WTC11 (cell line): ENCODE results near the gene THBD. TPM values are rescaled to one million over a fixed set of nuclear protein-coding genes. Genes with fewer than 3 reads are reported as not detected.

Source experiments
- ATAC-seq: fragments of 200-7000 bp; cut with Tn5 transposase; 2 replicates; pipeline ENCODE4 v1.10.0; 2021; ENCODE audit warnings: mild to moderate bottlenecking, moderate library complexity
- CTCF ChIA-PET: fragments of 300-600 bp; sonication (Branson Sonifier 250); formaldehyde crosslinking; loops from one replicate; lab custom pipeline; 2021; ENCODE audit warnings: antibody characterized with exemption; lab: Charles Lee
- POLR2A ChIA-PET: fragments of 350-600 bp; sonication (Branson Sonifier 250); formaldehyde crosslinking; loops from one replicate; lab custom pipeline; 2021; ENCODE audit warnings: antibody characterized with exemption; lab: Charles Lee
- DNase-seq: peaks from one replicate; pipeline ENCODE4 v3.0.0; 2021; ENCODE audit warnings: low spot score
- H3K27ac Mint-ChIP-seq: 2 replicates; pipeline ENCODE4 v1.8.0; 2021; ENCODE audit warnings: mixed read lengths
- H3K27me3 Mint-ChIP-seq: 2 replicates; pipeline ENCODE4 v1.8.0; 2021; ENCODE audit warnings: low read depth, mild to moderate bottlenecking, moderate library complexity, mixed read lengths
- H3K36me3 Mint-ChIP-seq: 2 replicates; pipeline ENCODE4 v1.8.0; 2021; ENCODE audit warnings: mixed read lengths
- H3K4me1 Mint-ChIP-seq: 2 replicates; pipeline ENCODE4 v1.8.0; 2022; ENCODE audit warnings: mixed read lengths
- H3K4me3 Mint-ChIP-seq: 2 replicates; pipeline ENCODE4 v1.8.0; 2021; ENCODE audit warnings: mild to moderate bottlenecking, moderate library complexity, mixed read lengths
- H3K9me3 Mint-ChIP-seq: 2 replicates; pipeline ENCODE4 v1.8.0; 2021; ENCODE audit warnings: mixed read lengths
- ELF4 ChIP-seq: sonication (generic); formaldehyde crosslinking; IDR thresholded peaks from 2 replicates; pipeline ENCODE4 v1.8.1; 2022; ENCODE audit warnings: low read depth, mild to moderate bottlenecking, moderate library complexity, missing genetic modification reagents
- EMX1 ChIP-seq: fragments of 250-450 bp; sonication (Bioruptor Pico); IDR thresholded peaks from 2 replicates; pipeline ENCODE4 v1.8.0; 2021; ENCODE audit warnings: mild to moderate bottlenecking
- GABPB1 ChIP-seq: sonication (generic); formaldehyde crosslinking; IDR thresholded peaks from 2 replicates; pipeline ENCODE4 v1.8.1; 2023; ENCODE audit warnings: mild to moderate bottlenecking, missing genetic modification reagents
- GRHL2 ChIP-seq: fragments of 250-450 bp; sonication (Bioruptor Pico); IDR thresholded peaks from 2 replicates; pipeline ENCODE4 v1.8.0; 2022; ENCODE audit warnings: mild to moderate bottlenecking, moderate library complexity; ENCODE audit not compliant: insufficient replicate concordance, severe bottlenecking
- GTF2I ChIP-seq: fragments of 250-450 bp; sonication (Bioruptor Pico); conservative IDR thresholded peaks from 2 replicates; pipeline ENCODE4 v1.4.0; 2021; ENCODE audit warnings: mild to moderate bottlenecking
- HMGA2 ChIP-seq: fragments of 250-450 bp; sonication (Bioruptor Pico); IDR thresholded peaks from 2 replicates; pipeline ENCODE4 v1.4.0; 2021; ENCODE audit warnings: mild to moderate bottlenecking, moderate library complexity
- IRF2 ChIP-seq: sonication (generic); formaldehyde crosslinking; IDR thresholded peaks from 2 replicates; pipeline ENCODE4 v1.8.0; 2022; ENCODE audit warnings: low read depth, missing genetic modification reagents, borderline replicate concordance
- NFYB ChIP-seq: sonication (generic); formaldehyde crosslinking; conservative IDR thresholded peaks from 2 replicates; pipeline ENCODE4 v1.8.0; 2022; ENCODE audit warnings: low read depth, missing genetic modification reagents
- OVOL2 ChIP-seq: fragments of 250-450 bp; sonication (Bioruptor Pico); IDR thresholded peaks from 2 replicates; pipeline ENCODE4 v1.9.0; 2021; ENCODE audit warnings: mild to moderate bottlenecking, borderline replicate concordance
- RELA ChIP-seq: sonication (generic); formaldehyde crosslinking; IDR thresholded peaks from 2 replicates; pipeline ENCODE4 v1.8.1; 2022; ENCODE audit warnings: missing genetic modification reagents, mild to moderate bottlenecking, borderline replicate concordance
- TEAD4 ChIP-seq: sonication (generic); formaldehyde crosslinking; IDR thresholded peaks from 2 replicates; pipeline ENCODE4 v1.8.0; 2022; ENCODE audit warnings: mild to moderate bottlenecking, missing genetic modification reagents
- TP53 ChIP-seq: sonication (generic); formaldehyde crosslinking; IDR thresholded peaks from 2 replicates; pipeline ENCODE4 v1.8.1; 2023; ENCODE audit warnings: mild to moderate bottlenecking, missing genetic modification reagents
- ZNF121 ChIP-seq: sonication (generic); formaldehyde crosslinking; IDR thresholded peaks from 2 replicates; pipeline ENCODE4 v1.8.0; 2023; ENCODE audit warnings: missing genetic modification reagents
- ZNF263 ChIP-seq: sonication (generic); formaldehyde crosslinking; IDR thresholded peaks from 2 replicates; pipeline ENCODE4 v1.8.1; 2022; ENCODE audit warnings: low read depth, mild to moderate bottlenecking, moderate library complexity, missing genetic modification reagents
- ZNF317 ChIP-seq: sonication (generic); formaldehyde crosslinking; IDR thresholded peaks from 2 replicates; pipeline ENCODE4 v1.8.1; 2023; ENCODE audit warnings: low read depth, mild to moderate bottlenecking, moderate library complexity, missing genetic modification reagents, borderline replicate concordance
- total RNA-seq: library from RNA; stranded (reverse); gene quantifications from 3 replicates; pipeline ENCODE4 v1.2.3, GENCODE V29; 2021
- TF ChIP-seq, protein P1 (sequence below): sonication (generic); formaldehyde crosslinking; IDR thresholded peaks from 2 replicates; pipeline ENCODE4 v1.8.1; 2022; ENCODE audit warnings: low read depth, mild to moderate bottlenecking, moderate library complexity, missing genetic modification reagents, borderline replicate concordance
- TF ChIP-seq, protein P2 (sequence below): sonication (generic); formaldehyde crosslinking; IDR thresholded peaks from 2 replicates; pipeline ENCODE4 v1.8.0; 2022; ENCODE audit warnings: mild to moderate bottlenecking, missing genetic modification reagents
- TF ChIP-seq, protein P3 (sequence below): sonication (generic); formaldehyde crosslinking; IDR thresholded peaks from 2 replicates; pipeline ENCODE4 v1.8.0; 2023; ENCODE audit warnings: missing genetic modification reagents, mild to moderate bottlenecking, borderline replicate concordance
- TF ChIP-seq, protein P4 (sequence below): fragments of 250-450 bp; sonication (Bioruptor Pico); IDR thresholded peaks from 2 replicates; pipeline ENCODE4 v1.8.0; 2021; ENCODE audit warnings: mild to moderate bottlenecking
- TF ChIP-seq, protein P5 (sequence below): sonication (generic); formaldehyde crosslinking; IDR thresholded peaks from 2 replicates; pipeline ENCODE4 v1.8.1; 2023; ENCODE audit warnings: mild to moderate bottlenecking, moderate library complexity, missing genetic modification reagents

The THBD gene
- total RNA-seq, 1 experiment from 2014 or later, result 1.0 TPM

DNA sequence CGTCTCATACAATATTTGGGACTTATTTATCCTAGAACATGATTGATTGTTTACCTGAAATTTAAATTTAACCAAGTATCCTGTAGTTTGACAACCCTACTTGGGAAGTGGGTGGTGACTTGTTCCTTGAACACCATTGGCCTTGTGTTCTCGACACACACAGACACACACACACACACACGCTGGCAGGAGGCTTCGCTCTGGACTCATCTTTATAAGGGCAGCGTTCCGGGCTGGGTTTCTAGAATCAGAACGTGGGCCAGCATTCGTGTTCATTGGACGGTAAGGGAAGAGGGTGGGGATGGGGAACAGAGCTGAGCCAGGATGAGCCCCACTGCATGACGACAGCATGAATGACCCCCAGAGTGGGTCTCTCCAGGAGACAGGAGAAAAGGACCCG is 30.5 kb downstream of the THBD start:
- Mint-ChIP-seq H3K4me3 (no peak overlapping the region), H3K27ac (no peak overlapping the region), H3K36me3 (no peaks in the 10 kb centered on the region), H3K27me3 (no peaks in the 10 kb centered on the region), H3K4me1 (peaks cover 7% of the 10 kb centered on the region), H3K9me3 (0 out of 2 replicates have a peak, but pooled peaks cover 6% of the 10 kb centered on the region)
- POLR2A ChIA-PET, result no interaction called here
- CTCF ChIA-PET, result interaction anchor here (1.0 kb wide), 2 partner anchors 32 to 167 kb away, joined by 3 read pairs; no protein-coding TSS in a partner anchor
- DNase-seq (no peak), ATAC-seq (no peak)
- TF ChIP-seq, protein P1, sequence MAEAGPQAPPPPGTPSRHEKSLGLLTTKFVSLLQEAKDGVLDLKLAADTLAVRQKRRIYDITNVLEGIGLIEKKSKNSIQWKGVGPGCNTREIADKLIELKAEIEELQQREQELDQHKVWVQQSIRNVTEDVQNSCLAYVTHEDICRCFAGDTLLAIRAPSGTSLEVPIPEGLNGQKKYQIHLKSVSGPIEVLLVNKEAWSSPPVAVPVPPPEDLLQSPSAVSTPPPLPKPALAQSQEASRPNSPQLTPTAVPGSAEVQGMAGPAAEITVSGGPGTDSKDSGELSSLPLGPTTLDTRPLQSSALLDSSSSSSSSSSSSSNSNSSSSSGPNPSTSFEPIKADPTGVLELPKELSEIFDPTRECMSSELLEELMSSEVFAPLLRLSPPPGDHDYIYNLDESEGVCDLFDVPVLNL (CRISPR knock-in tag), result no peak
- TF ChIP-seq TEAD4 (no peak), ELF4 (CRISPR knock-in tag) (no peak), TP53 (CRISPR knock-in tag) (no peak), NFYB (CRISPR knock-in tag) (no peak), HMGA2 (no peak), GTF2I (CRISPR knock-in tag) (no peak), GRHL2 (CRISPR knock-in tag) (no peak), EMX1 (CRISPR knock-in tag) (no peak), ZNF317 (CRISPR knock-in tag) (no peak), OVOL2 (no peak), IRF2 (no peak), RELA (CRISPR knock-in tag) (no peak), ZNF121 (no peak), ZNF263 (CRISPR knock-in tag) (no peak), GABPB1 (CRISPR knock-in tag) (no peak)
- TF ChIP-seq, protein P2, sequence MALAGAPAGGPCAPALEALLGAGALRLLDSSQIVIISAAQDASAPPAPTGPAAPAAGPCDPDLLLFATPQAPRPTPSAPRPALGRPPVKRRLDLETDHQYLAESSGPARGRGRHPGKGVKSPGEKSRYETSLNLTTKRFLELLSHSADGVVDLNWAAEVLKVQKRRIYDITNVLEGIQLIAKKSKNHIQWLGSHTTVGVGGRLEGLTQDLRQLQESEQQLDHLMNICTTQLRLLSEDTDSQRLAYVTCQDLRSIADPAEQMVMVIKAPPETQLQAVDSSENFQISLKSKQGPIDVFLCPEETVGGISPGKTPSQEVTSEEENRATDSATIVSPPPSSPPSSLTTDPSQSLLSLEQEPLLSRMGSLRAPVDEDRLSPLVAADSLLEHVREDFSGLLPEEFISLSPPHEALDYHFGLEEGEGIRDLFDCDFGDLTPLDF (CRISPR knock-in tag), result no peak
- TF ChIP-seq, protein P3, sequence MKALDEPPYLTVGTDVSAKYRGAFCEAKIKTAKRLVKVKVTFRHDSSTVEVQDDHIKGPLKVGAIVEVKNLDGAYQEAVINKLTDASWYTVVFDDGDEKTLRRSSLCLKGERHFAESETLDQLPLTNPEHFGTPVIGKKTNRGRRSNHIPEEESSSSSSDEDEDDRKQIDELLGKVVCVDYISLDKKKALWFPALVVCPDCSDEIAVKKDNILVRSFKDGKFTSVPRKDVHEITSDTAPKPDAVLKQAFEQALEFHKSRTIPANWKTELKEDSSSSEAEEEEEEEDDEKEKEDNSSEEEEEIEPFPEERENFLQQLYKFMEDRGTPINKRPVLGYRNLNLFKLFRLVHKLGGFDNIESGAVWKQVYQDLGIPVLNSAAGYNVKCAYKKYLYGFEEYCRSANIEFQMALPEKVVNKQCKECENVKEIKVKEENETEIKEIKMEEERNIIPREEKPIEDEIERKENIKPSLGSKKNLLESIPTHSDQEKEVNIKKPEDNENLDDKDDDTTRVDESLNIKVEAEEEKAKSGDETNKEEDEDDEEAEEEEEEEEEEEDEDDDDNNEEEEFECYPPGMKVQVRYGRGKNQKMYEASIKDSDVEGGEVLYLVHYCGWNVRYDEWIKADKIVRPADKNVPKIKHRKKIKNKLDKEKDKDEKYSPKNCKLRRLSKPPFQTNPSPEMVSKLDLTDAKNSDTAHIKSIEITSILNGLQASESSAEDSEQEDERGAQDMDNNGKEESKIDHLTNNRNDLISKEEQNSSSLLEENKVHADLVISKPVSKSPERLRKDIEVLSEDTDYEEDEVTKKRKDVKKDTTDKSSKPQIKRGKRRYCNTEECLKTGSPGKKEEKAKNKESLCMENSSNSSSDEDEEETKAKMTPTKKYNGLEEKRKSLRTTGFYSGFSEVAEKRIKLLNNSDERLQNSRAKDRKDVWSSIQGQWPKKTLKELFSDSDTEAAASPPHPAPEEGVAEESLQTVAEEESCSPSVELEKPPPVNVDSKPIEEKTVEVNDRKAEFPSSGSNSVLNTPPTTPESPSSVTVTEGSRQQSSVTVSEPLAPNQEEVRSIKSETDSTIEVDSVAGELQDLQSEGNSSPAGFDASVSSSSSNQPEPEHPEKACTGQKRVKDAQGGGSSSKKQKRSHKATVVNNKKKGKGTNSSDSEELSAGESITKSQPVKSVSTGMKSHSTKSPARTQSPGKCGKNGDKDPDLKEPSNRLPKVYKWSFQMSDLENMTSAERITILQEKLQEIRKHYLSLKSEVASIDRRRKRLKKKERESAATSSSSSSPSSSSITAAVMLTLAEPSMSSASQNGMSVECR, result no peak
- TF ChIP-seq, protein P4, sequence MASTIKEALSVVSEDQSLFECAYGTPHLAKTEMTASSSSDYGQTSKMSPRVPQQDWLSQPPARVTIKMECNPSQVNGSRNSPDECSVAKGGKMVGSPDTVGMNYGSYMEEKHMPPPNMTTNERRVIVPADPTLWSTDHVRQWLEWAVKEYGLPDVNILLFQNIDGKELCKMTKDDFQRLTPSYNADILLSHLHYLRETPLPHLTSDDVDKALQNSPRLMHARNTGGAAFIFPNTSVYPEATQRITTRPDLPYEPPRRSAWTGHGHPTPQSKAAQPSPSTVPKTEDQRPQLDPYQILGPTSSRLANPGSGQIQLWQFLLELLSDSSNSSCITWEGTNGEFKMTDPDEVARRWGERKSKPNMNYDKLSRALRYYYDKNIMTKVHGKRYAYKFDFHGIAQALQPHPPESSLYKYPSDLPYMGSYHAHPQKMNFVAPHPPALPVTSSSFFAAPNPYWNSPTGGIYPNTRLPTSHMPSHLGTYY (CRISPR knock-in tag), result no peak
- TF ChIP-seq, protein P5, sequence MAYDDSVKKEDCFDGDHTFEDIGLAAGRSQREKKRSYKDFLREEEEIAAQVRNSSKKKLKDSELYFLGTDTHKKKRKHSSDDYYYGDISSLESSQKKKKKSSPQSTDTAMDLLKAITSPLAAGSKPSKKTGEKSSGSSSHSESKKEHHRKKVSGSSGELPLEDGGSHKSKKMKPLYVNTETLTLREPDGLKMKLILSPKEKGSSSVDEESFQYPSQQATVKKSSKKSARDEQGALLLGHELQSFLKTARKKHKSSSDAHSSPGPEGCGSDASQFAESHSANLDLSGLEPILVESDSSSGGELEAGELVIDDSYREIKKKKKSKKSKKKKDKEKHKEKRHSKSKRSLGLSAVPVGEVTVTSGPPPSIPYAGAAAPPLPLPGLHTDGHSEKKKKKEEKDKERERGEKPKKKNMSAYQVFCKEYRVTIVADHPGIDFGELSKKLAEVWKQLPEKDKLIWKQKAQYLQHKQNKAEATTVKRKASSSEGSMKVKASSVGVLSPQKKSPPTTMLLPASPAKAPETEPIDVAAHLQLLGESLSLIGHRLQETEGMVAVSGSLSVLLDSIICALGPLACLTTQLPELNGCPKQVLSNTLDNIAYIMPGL (CRISPR knock-in tag), result no peak
